ENCODE data around the gene CFAP54. TPM values are rescaled to one million over a fixed set of nuclear protein-coding genes. Genes with fewer than 3 reads are reported as not detected.

CFAP54 gene
- total RNA-seq, 1 donor from 2014 or later: 0.15 TPM

- Mint-ChIP-seq H3K4me1 (ENCODE audit: low read depth, unreplicated experiment) (no peaks in the 10 kb centered on the region), H3K27ac (ENCODE audit: unreplicated experiment) (no peak overlapping the region), H3K27me3 (ENCODE audit: unreplicated experiment) (no peaks in the 10 kb centered on the region)
Measured at GRCh38 chr12:96520767-96521166, 31.4 kb downstream of the CFAP54 start.

GRCh38 chr12:96521895-96522682 lies 32.7 kb downstream of the CFAP54 start:
- Mint-ChIP-seq H3K4me1 (ENCODE audit: low read depth, unreplicated experiment) (no peaks in the 10 kb centered on the region), H3K9me3 (ENCODE audit: unreplicated experiment) (no peaks in the 10 kb centered on the region), H3K36me3 (ENCODE audit: unreplicated experiment) (no peaks in the 10 kb centered on the region), H3K4me3 (ENCODE audit: unreplicated experiment) (no peak overlapping the region), H3K27me3 (ENCODE audit: unreplicated experiment) (no peaks in the 10 kb centered on the region), H3K27ac (ENCODE audit: unreplicated experiment) (no peak overlapping the region)
- no peak for DNase-seq
- TF ChIP-seq CTCF (IDR thresholded peaks at IDR 0.05; ENCODE audit: partially characterized antibody, unreplicated experiment): no peak

More at GRCh38 chr12:96520767-96521166, 31.4 kb downstream of the CFAP54 start:
- no peaks in the 10 kb centered on the region for H3K36me3 Mint-ChIP-seq (ENCODE audit: unreplicated experiment)
- no peak for TF ChIP-seq CTCF (IDR thresholded peaks at IDR 0.05; ENCODE audit: partially characterized antibody, unreplicated experiment)
- no peak for DNase-seq
- no peaks in the 10 kb centered on the region for H3K9me3 Mint-ChIP-seq (ENCODE audit: unreplicated experiment)
- H3K4me3 Mint-ChIP-seq (ENCODE audit: unreplicated experiment): no peak overlapping the region

GRCh38 chr12:96522690-96523089 lies 33.3 kb downstream of the CFAP54 start:
- Mint-ChIP-seq H3K9me3 (ENCODE audit: unreplicated experiment) (no peaks in the 10 kb centered on the region), H3K4me3 (ENCODE audit: unreplicated experiment) (no peak overlapping the region), H3K27me3 (ENCODE audit: unreplicated experiment) (no peaks in the 10 kb centered on the region), H3K36me3 (ENCODE audit: unreplicated experiment) (no peaks in the 10 kb centered on the region), H3K27ac (ENCODE audit: unreplicated experiment) (no peak overlapping the region), H3K4me1 (ENCODE audit: low read depth, unreplicated experiment) (no peaks in the 10 kb centered on the region)
- DNase-seq: no peak
- TF ChIP-seq CTCF (IDR thresholded peaks at IDR 0.05; ENCODE audit: partially characterized antibody, unreplicated experiment): no peak

GRCh38 chr12:96526110-96526509 lies 36.7 kb downstream of the CFAP54 start:
- no peaks in the 10 kb centered on the region for H3K36me3 Mint-ChIP-seq (ENCODE audit: unreplicated experiment)
- H3K27ac Mint-ChIP-seq (ENCODE audit: unreplicated experiment): no peak overlapping the region
- no peaks in the 10 kb centered on the region for H3K9me3 Mint-ChIP-seq (ENCODE audit: unreplicated experiment)
- no peak for DNase-seq
- no peak overlapping the region for H3K4me3 Mint-ChIP-seq (ENCODE audit: unreplicated experiment)
- H3K4me1 Mint-ChIP-seq (ENCODE audit: low read depth, unreplicated experiment): no peaks in the 10 kb centered on the region
- H3K27me3 Mint-ChIP-seq (ENCODE audit: unreplicated experiment): no peaks in the 10 kb centered on the region
- TF ChIP-seq CTCF (IDR thresholded peaks at IDR 0.05; ENCODE audit: partially characterized antibody, unreplicated experiment): no peak

GRCh38 chr12:96529912-96530311 lies 40.5 kb downstream of the CFAP54 start:
- no peaks in the 10 kb centered on the region for H3K9me3 Mint-ChIP-seq (ENCODE audit: unreplicated experiment)
- H3K4me3 Mint-ChIP-seq (ENCODE audit: unreplicated experiment): no peak overlapping the region
- TF ChIP-seq CTCF (IDR thresholded peaks at IDR 0.05; ENCODE audit: partially characterized antibody, unreplicated experiment): no peak

More at GRCh38 chr12:96529912-96530311, 40.5 kb downstream of the CFAP54 start:
- H3K27me3 Mint-ChIP-seq (ENCODE audit: unreplicated experiment): no peaks in the 10 kb centered on the region
- H3K27ac Mint-ChIP-seq (ENCODE audit: unreplicated experiment): no peak overlapping the region
- DNase-seq: no peak
- no peaks in the 10 kb centered on the region for H3K36me3 Mint-ChIP-seq (ENCODE audit: unreplicated experiment)
- H3K4me1 Mint-ChIP-seq (ENCODE audit: low read depth, unreplicated experiment): no peaks in the 10 kb centered on the region

All from glutamatergic neuron (in vitro differentiated cells).